ENCODE results near the gene PRAMEF8. TPM values are rescaled to one million over a fixed set of nuclear protein-coding genes. Genes with fewer than 3 reads are reported as not detected.
"Not testable (repeated sequence)": the region's sequence is repeated elsewhere in the genome, so short reads cannot be mapped to it uniquely, and the experiment has no call there.

The PRAMEF8 gene
- not detected for polyA plus RNA-seq (2013, experiment 1 of 2)
- polyA plus RNA-seq (2013, experiment 2 of 2), result not detected

- H3K4me1 ChIP-seq (ENCODE audit: control insufficient read depth, insufficient read depth, low read length, poor library complexity, severe bottlenecking); H3K36me3 ChIP-seq (ENCODE audit: control insufficient read depth, insufficient read depth, low read length); H3K9me3 ChIP-seq (ENCODE audit: control insufficient read depth, low read length); H3K27ac ChIP-seq (ENCODE audit: low read depth, low read length, severe bottlenecking); H3K4me3 ChIP-seq (ENCODE audit: extremely low read depth, insufficient read depth, low read length, poor library complexity, severe bottlenecking): not testable (repeated sequence)
- no CpG with 5 or more reads among the region's 1 CpG for WGBS, 2 experiments (ENCODE audit: insufficient coverage in 2 of 2)
Observed at GRCh38 chr1:13285037-13285436, at the start of gene PRAMEF8. PRAMEF8 (minus strand) TSS chr1:13285137; CDS start chr1:13284091, 1,046 bp downstream.

DNA sequence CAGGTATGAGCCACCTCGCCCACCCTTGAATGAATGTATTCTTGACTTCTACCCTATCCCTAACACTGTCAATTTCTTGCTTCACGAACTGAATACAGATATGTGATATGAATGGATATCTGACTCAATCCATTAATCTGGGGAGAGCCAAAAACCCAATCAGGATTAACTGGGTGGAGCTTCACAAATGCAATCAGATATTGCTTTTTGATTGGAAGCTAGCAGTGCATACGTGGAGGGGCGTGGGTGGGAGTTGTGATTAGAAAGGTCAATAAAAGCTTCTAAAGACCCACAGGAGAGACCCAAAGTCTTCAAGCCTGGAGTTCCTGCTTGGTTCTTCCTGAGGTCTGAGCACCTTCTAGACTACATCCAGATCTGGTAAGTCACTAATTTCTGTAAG, 30.3 kb upstream of the PRAMEF8 start, which contains the start of gene PRAMEF15:
Gene PRAMEF15 (plus strand): TSS at position 301 of the 400 bp plus-strand sequence. CDS start 2,827 bp downstream, outside the sequence.
- WGBS, 2 experiments (ENCODE audit: insufficient coverage in 2 of 2), result no CpG with 5 or more reads among the region's 4 CpGs

DNA sequence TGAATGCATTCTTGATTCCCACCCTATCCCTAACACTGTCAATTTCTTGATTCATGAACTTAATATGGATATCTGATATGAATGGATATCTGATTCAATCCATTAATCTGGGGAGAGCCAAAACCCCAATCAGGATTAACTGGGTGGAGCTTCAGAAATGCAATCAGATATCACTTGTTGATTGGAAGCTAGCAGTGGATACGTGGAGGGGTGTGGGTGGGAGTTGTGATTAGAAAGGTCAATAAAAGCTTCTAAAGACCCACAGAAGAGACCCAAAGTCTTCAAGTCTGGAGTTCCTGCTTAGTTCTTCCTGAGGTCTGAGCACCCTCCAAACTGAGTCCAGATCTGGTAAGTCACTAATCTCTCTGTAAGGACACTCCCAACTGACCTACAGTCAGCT, 18.3 kb upstream of the PRAMEF8 start, which contains the start of gene PRAMEF33:
Gene PRAMEF33 (plus strand): TSS at position 301 of the 400 bp plus-strand sequence. CDS start 2,416 bp downstream, outside the sequence.
- H3K36me3 ChIP-seq (ENCODE audit: control insufficient read depth, insufficient read depth, low read length); H3K4me1 ChIP-seq (ENCODE audit: control insufficient read depth, insufficient read depth, low read length, poor library complexity, severe bottlenecking); H3K27ac ChIP-seq (ENCODE audit: low read depth, low read length, severe bottlenecking); H3K4me3 ChIP-seq (ENCODE audit: extremely low read depth, insufficient read depth, low read length, poor library complexity, severe bottlenecking); H3K9me3 ChIP-seq (ENCODE audit: control insufficient read depth, low read length): not testable (repeated sequence)
- no CpG with 5 or more reads among the region's 1 CpG for WGBS, 2 experiments (ENCODE audit: insufficient coverage in 2 of 2)

More for the DNA sequence above, 30.3 kb upstream of the PRAMEF8 start, which contains the start of gene PRAMEF15:
- H3K4me3 ChIP-seq (ENCODE audit: extremely low read depth, insufficient read depth, low read length, poor library complexity, severe bottlenecking); H3K9me3 ChIP-seq (ENCODE audit: control insufficient read depth, low read length); H3K27ac ChIP-seq (ENCODE audit: low read depth, low read length, severe bottlenecking); H3K4me1 ChIP-seq (ENCODE audit: control insufficient read depth, insufficient read depth, low read length, poor library complexity, severe bottlenecking); H3K36me3 ChIP-seq (ENCODE audit: control insufficient read depth, insufficient read depth, low read length): not testable (repeated sequence)

DNA sequence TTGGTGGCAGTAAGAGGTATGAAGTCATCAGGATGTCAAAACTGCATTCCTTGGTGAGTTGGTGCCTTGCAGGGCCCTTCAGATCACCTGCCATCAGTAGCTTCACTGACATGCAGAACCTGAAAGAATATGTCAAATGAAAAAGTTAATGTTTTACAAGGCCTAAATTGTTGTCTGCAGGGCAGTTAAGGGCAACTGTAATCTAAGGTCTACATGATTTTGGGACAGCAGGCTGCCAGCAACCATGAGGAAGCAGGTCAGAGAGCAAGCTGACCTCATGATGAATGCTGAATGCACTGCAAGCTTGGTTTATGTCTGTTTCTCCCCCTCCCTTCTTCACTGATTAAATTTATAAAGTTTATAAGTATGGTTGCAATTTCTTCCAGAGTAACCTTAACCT, 17.3 kb upstream of the PRAMEF8 start:
- not testable (repeated sequence) for H3K36me3 ChIP-seq (ENCODE audit: control insufficient read depth, insufficient read depth, low read length); H3K4me1 ChIP-seq (ENCODE audit: control insufficient read depth, insufficient read depth, low read length, poor library complexity, severe bottlenecking); H3K27ac ChIP-seq (ENCODE audit: low read depth, low read length, severe bottlenecking); H3K9me3 ChIP-seq (ENCODE audit: control insufficient read depth, low read length); H3K4me3 ChIP-seq (ENCODE audit: extremely low read depth, insufficient read depth, low read length, poor library complexity, severe bottlenecking)

GRCh38 chr1:13298699-13299098, 13.8 kb upstream of the PRAMEF8 start:
- WGBS, 2 experiments (ENCODE audit: insufficient coverage in 2 of 2), result no CpG with 5 or more reads among the region's 27 CpGs
- H3K4me1 ChIP-seq (ENCODE audit: control insufficient read depth, insufficient read depth, low read length, poor library complexity, severe bottlenecking); H3K27ac ChIP-seq (ENCODE audit: low read depth, low read length, severe bottlenecking); H3K9me3 ChIP-seq (ENCODE audit: control insufficient read depth, low read length); H3K36me3 ChIP-seq (ENCODE audit: control insufficient read depth, insufficient read depth, low read length); H3K4me3 ChIP-seq (ENCODE audit: extremely low read depth, insufficient read depth, low read length, poor library complexity, severe bottlenecking): not testable (repeated sequence)

- H3K36me3 ChIP-seq (ENCODE audit: control insufficient read depth, insufficient read depth, low read length); H3K4me3 ChIP-seq (ENCODE audit: extremely low read depth, insufficient read depth, low read length, poor library complexity, severe bottlenecking); H3K4me1 ChIP-seq (ENCODE audit: control insufficient read depth, insufficient read depth, low read length, poor library complexity, severe bottlenecking); H3K27ac ChIP-seq (ENCODE audit: low read depth, low read length, severe bottlenecking); H3K9me3 ChIP-seq (ENCODE audit: control insufficient read depth, low read length): not testable (repeated sequence)
- no CpG with 5 or more reads among the region's 5 CpGs for WGBS, 2 experiments (ENCODE audit: insufficient coverage in 2 of 2)
Observed at GRCh38 chr1:13297216-13297931, 12.4 kb upstream of the PRAMEF8 start.

GRCh38 chr1:13289030-13289429, 4.1 kb upstream of the PRAMEF8 start:
- H3K9me3 ChIP-seq (ENCODE audit: control insufficient read depth, low read length); H3K4me3 ChIP-seq (ENCODE audit: extremely low read depth, insufficient read depth, low read length, poor library complexity, severe bottlenecking); H3K27ac ChIP-seq (ENCODE audit: low read depth, low read length, severe bottlenecking); H3K36me3 ChIP-seq (ENCODE audit: control insufficient read depth, insufficient read depth, low read length); H3K4me1 ChIP-seq (ENCODE audit: control insufficient read depth, insufficient read depth, low read length, poor library complexity, severe bottlenecking): not testable (repeated sequence)
- WGBS, 2 experiments (ENCODE audit: insufficient coverage in 2 of 2), result no CpG with 5 or more reads among the region's 3 CpGs

- not testable (repeated sequence) for H3K9me3 ChIP-seq (ENCODE audit: control insufficient read depth, low read length); H3K27ac ChIP-seq (ENCODE audit: low read depth, low read length, severe bottlenecking); H3K4me1 ChIP-seq (ENCODE audit: control insufficient read depth, insufficient read depth, low read length, poor library complexity, severe bottlenecking); H3K4me3 ChIP-seq (ENCODE audit: extremely low read depth, insufficient read depth, low read length, poor library complexity, severe bottlenecking); H3K36me3 ChIP-seq (ENCODE audit: control insufficient read depth, insufficient read depth, low read length)
- no CpG with 5 or more reads among the region's 3 CpGs for WGBS, 2 experiments (ENCODE audit: insufficient coverage in 2 of 2)
Observed at GRCh38 chr1:13279617-13280016, 5.3 kb downstream of the PRAMEF8 start.

- not testable (repeated sequence) for H3K9me3 ChIP-seq (ENCODE audit: control insufficient read depth, low read length); H3K27ac ChIP-seq (ENCODE audit: low read depth, low read length, severe bottlenecking); H3K4me3 ChIP-seq (ENCODE audit: extremely low read depth, insufficient read depth, low read length, poor library complexity, severe bottlenecking); H3K36me3 ChIP-seq (ENCODE audit: control insufficient read depth, insufficient read depth, low read length); H3K4me1 ChIP-seq (ENCODE audit: control insufficient read depth, insufficient read depth, low read length, poor library complexity, severe bottlenecking)
- no CpG with 5 or more reads among the region's 6 CpGs for WGBS, 2 experiments (ENCODE audit: insufficient coverage in 2 of 2)
Observed at GRCh38 chr1:13277016-13277415, 7.9 kb downstream of the PRAMEF8 start.

GRCh38 chr1:13265124-13265523, 19.8 kb downstream of the PRAMEF8 start:
- not testable (repeated sequence) for H3K4me1 ChIP-seq (ENCODE audit: control insufficient read depth, insufficient read depth, low read length, poor library complexity, severe bottlenecking); H3K9me3 ChIP-seq (ENCODE audit: control insufficient read depth, low read length); H3K36me3 ChIP-seq (ENCODE audit: control insufficient read depth, insufficient read depth, low read length); H3K27ac ChIP-seq (ENCODE audit: low read depth, low read length, severe bottlenecking); H3K4me3 ChIP-seq (ENCODE audit: extremely low read depth, insufficient read depth, low read length, poor library complexity, severe bottlenecking)
- no CpG with 5 or more reads among the region's 3 CpGs for WGBS, 2 experiments (ENCODE audit: insufficient coverage in 2 of 2)

- not testable (repeated sequence) for H3K4me3 ChIP-seq (ENCODE audit: extremely low read depth, insufficient read depth, low read length, poor library complexity, severe bottlenecking); H3K36me3 ChIP-seq (ENCODE audit: control insufficient read depth, insufficient read depth, low read length); H3K27ac ChIP-seq (ENCODE audit: low read depth, low read length, severe bottlenecking); H3K9me3 ChIP-seq (ENCODE audit: control insufficient read depth, low read length); H3K4me1 ChIP-seq (ENCODE audit: control insufficient read depth, insufficient read depth, low read length, poor library complexity, severe bottlenecking)
- WGBS, 2 experiments (ENCODE audit: insufficient coverage in 2 of 2), result no CpG with 5 or more reads among the region's 5 CpGs
Observed at GRCh38 chr1:13253898-13254297, 31.0 kb downstream of the PRAMEF8 start, which contains the start of gene PRAMEF5. PRAMEF5 (plus strand) TSS chr1:13254198; CDS start chr1:13259269, 5,071 bp downstream.

Measured in mesodermal cell (in vitro differentiated cells).